Stomach (tissue), 9 donors: ENCODE measurements around the gene TOR1AIP1. TPM values are rescaled to one million over a fixed set of nuclear protein-coding genes. Genes with fewer than 3 reads are reported as not detected.

Source experiments
- DNase-seq, 2 donors: peaks; one replicate each; pipeline versions ENCODE4 v3.0.0 to v3.0.0-alpha.2; 2013 to 2019
- H3K27ac ChIP-seq, 5 donors: fragments of 200-600 bp in 4 of 5; sonication (generic) in 4 of 5; one replicate each; pipeline ENCODE4 v1.5.1; 2013 to 2019; ENCODE audit warnings: mild to moderate bottlenecking in 1 of 5, moderate library complexity in 1 of 5
- H3K27me3 ChIP-seq, 3 donors: fragments of 200-600 bp; sonication (generic); one replicate each; pipeline ENCODE4 v1.5.1; 2017 to 2019; ENCODE audit warnings: mixed run types in 1 of 3
- H3K36me3 ChIP-seq, 4 donors: fragments of 200-600 bp; sonication (generic); 1 replicate in 3 of 4; 2 replicates in 1 of 4; pipeline ENCODE4 v1.5.1; 2016 to 2019
- H3K4me1 ChIP-seq, 4 donors: fragments of 200-600 bp; sonication (generic); one replicate each; pipeline ENCODE4 v1.5.1; 2016 to 2019
- H3K4me3 ChIP-seq, 4 donors: fragments of 200-600 bp; sonication (generic) in 3 of 4; one replicate each; pipeline ENCODE4 v1.5.1; 2016 to 2019; ENCODE audit warnings: mild to moderate bottlenecking in 1 of 4
- H3K9me3 ChIP-seq, 4 donors: fragments of 200-600 bp; sonication (generic); one replicate each; pipeline ENCODE4 v1.5.1; 2016 to 2019
- EP300 ChIP-seq: sonication (generic); formaldehyde crosslinking; IDR thresholded peaks from one replicate; pipeline ENCODE4 v1.6.1; 2017; ENCODE audit warnings: antibody characterized with exemption
- POLR2A ChIP-seq, 4 donors: fragments of 450-650 bp; IDR thresholded peaks; one replicate each; pipeline ENCODE4 v1.6.1; 2016; ENCODE audit warnings: antibody characterized with exemption in 4 of 4, control low read depth in 2 of 4, mild to moderate bottlenecking in 1 of 4, moderate library complexity in 1 of 4
- POLR2AphosphoS5 ChIP-seq, 3 donors: sonication (generic); formaldehyde crosslinking; IDR thresholded peaks; one replicate each; pipeline ENCODE4 v1.6.1; 2016; ENCODE audit warnings: antibody characterized with exemption in 3 of 3
- WGBS, 5 donors: extraction: QIAGEN DNeasy Blood & Tissue Kit in 3 of 5; methylation state at CpG; one replicate each; pipeline versions ENCODE4 v1.1.5 to v1.1.7; 2013 to 2018; 5-methylcytosine and 5-hydroxymethylcytosine counted together
- intact Hi-C: fragments of 100-400 bp; cut with DNase I; formaldehyde crosslinking; loops from one replicate; pipeline ENCODE4 v1.15.1; 2023; ENCODE audit warnings: low total_unique reads
- polyA plus RNA-seq, 3 donors: library from polyadenylated mRNA; stranded (reverse); fragments of 200-250 nt; gene quantifications; one replicate each; pipeline ENCODE4 v1.2.3, GENCODE V29; 2013
- total RNA-seq, 5 donors: library from RNA; depleted of rRNA; stranded (reverse); fragments of >200 nt; gene quantifications; one replicate each; pipeline versions ENCODE4 v1.1.0 to v1.2.3, GENCODE V29; 2014 to 2016
- TF ChIP-seq, protein P1 (sequence below), 7 experiments: fragments of 450-650 bp in 4 of 7; fragments of 200-600 bp in 3 of 7; sonication (generic) in 3 of 7; IDR thresholded peaks; one replicate each; pipeline ENCODE4 v1.5.1; 2016 to 2019; ENCODE audit warnings: antibody characterized with exemption in 7 of 7, control low read depth in 2 of 7, mild to moderate bottlenecking in 1 of 7
- donor health status: healthy with polysubstance abuse.
- donor health status: Bipolar disorder and iron deficiency.
- donor health status: healthy.

Gene TOR1AIP1
- total and polyA plus RNA-seq, 8 donors, result 9.0 to 129 (median 31.2) TPM

DNA sequence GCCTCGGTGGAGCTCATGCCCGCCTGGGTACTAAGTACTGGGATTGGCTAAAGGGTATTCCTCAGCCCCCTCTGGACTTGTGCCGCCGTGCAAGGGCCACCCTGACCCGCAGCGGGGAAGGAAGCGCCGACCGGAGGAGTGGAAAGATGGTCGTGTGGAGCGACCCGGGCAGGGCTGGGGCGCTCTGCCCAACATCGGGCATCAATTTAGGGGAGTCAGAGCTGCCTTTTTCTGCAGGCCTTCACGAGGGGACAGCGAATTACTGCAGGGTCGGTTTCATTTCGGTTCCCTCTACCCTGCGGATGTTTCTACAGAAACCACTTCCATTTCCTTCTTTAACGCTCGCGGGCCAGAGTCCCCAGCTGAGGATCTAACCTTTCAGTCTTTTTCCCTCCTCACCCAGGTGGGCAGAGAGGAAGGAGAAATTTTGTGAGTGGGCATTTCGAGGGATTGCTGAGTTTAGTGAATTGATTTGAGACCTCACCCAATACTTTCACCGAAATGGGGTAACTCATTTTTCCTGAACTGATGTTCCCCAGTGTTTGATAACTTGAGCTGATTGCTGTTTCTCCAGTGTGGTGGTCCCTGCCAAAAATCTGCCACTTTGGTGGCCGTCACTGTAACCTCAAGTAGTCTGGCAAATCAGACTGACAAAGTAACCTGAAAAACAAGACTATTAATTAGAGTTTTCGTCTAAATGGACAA, 1.1 kb downstream of the TOR1AIP1 start:
- peaks cover 0 to 37% (median 31%) of the 10 kb centered on the region in 4 donors for H3K36me3 ChIP-seq
- TF ChIP-seq, protein P1, sequence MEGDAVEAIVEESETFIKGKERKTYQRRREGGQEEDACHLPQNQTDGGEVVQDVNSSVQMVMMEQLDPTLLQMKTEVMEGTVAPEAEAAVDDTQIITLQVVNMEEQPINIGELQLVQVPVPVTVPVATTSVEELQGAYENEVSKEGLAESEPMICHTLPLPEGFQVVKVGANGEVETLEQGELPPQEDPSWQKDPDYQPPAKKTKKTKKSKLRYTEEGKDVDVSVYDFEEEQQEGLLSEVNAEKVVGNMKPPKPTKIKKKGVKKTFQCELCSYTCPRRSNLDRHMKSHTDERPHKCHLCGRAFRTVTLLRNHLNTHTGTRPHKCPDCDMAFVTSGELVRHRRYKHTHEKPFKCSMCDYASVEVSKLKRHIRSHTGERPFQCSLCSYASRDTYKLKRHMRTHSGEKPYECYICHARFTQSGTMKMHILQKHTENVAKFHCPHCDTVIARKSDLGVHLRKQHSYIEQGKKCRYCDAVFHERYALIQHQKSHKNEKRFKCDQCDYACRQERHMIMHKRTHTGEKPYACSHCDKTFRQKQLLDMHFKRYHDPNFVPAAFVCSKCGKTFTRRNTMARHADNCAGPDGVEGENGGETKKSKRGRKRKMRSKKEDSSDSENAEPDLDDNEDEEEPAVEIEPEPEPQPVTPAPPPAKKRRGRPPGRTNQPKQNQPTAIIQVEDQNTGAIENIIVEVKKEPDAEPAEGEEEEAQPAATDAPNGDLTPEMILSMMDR (IDR thresholded peaks at IDR 0.05), result no peak
- TF ChIP-seq POLR2A (IDR thresholded peaks at IDR 0.05) (no peak), POLR2AphosphoS5 (IDR thresholded peaks at IDR 0.05) (no peak), EP300 (no peak)
- H3K4me1 ChIP-seq, result peaks cover 21 to 69% (median 49%) of the 10 kb centered on the region in 4 donors
- H3K27me3 ChIP-seq, result no peaks in the 10 kb centered on the region
- H3K4me3 ChIP-seq, result peak overlapping the region; percentile 80 to 86 (median 83)
- WGBS, 5 donors, result 0 to 1% (median 0%) methylated on average over 19 to 26 of the region's 26 CpGs
- peak overlapping the region; percentile 95 to 100 (median 99) for H3K27ac ChIP-seq
- intact Hi-C loops, result no loop called here
- DNase-seq, result peak; percentile 30 to 35
- no peaks in the 10 kb centered on the region for H3K9me3 ChIP-seq

- Histone ChIP-seq H3K27ac (peak overlapping the region in 4 of 5 donors; percentile 99 to 100 (median 100)), H3K36me3 (peaks cover 0 to 42% (median 32%) of the 10 kb centered on the region in 4 donors), H3K9me3 (no peaks in the 10 kb centered on the region), H3K4me3 (peak overlapping the region; percentile 80 to 86 (median 83)), H3K27me3 (no peaks in the 10 kb centered on the region), H3K4me1 (peaks cover 21 to 70% (median 51%) of the 10 kb centered on the region in 4 donors)
- WGBS, 5 donors, result 7 to 22% (median 13%) methylated on average over 4 of the region's 4 CpGs
- TF ChIP-seq, protein P1 (IDR thresholded peaks at IDR 0.05), result no peak
- TF ChIP-seq POLR2AphosphoS5 (IDR thresholded peaks at IDR 0.05), result no peak
- TF ChIP-seq POLR2A (IDR thresholded peaks at IDR 0.05), result no peak
- no peak for TF ChIP-seq EP300
- intact Hi-C loops, result no loop called here
- DNase-seq, result peak in 1 of 2 donors; percentile 74
Observed at GRCh38 chr1:179883745-179884138, 1.7 kb downstream of the TOR1AIP1 start.

DNA sequence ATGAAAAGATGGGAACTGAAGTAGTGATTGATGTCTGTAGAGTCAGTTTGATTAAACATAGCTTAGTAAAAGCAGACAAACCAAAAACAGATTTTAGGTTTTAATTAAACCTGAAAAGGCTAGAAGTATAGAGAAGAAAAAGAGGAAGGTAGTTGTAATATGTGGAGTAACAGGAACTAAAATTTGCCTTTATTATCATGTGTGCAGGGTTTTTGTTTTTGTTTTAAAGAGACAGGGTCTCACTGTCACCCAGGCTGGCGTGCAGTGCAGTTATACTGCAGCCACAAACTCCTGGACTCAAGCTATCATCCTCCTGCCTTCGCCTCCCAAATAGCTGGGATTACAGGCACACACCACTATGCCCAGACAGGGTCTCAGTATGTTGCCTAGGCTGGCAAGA, 6.0 kb downstream of the TOR1AIP1 start:
- no peak for TF ChIP-seq POLR2A (IDR thresholded peaks at IDR 0.05)
- TF ChIP-seq, protein P1 (IDR thresholded peaks at IDR 0.05), result no peak
- TF ChIP-seq EP300, result no peak
- TF ChIP-seq POLR2AphosphoS5 (IDR thresholded peaks at IDR 0.05), result no peak
- no peak overlapping the region for H3K27ac ChIP-seq
- peaks cover 16 to 68% (median 44%) of the 10 kb centered on the region in 4 donors for H3K4me1 ChIP-seq
- WGBS, 5 donors, result 64 to 82% (median 77%) methylated on average over 2 of the region's 2 CpGs
- no peaks in the 10 kb centered on the region for H3K9me3 ChIP-seq
- peaks cover 19 to 81% (median 73%) of the 10 kb centered on the region in 4 donors for H3K36me3 ChIP-seq
- no peak for DNase-seq
- H3K4me3 ChIP-seq, result no peak overlapping the region
- H3K27me3 ChIP-seq, result no peaks in the 10 kb centered on the region
- intact Hi-C loops, result no loop called here

DNA sequence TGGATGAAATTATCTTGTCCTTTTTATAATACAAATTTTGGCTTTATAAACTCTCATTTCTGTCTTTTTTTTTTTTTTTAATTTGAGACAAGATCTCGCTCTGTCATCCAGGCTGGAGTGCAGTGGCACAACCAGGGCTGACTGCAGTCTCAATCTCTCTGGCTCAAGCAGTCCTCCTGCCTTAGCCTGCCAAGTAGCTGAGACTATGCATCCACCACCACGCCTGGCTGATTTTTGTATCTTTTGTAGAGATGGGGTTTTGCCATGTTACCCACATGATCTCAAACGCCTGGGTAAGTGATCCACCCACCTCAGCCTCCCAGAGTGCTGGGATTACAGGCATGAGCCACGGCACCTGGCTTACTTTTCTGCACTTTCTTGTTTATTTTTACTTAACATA, 7.5 kb downstream of the TOR1AIP1 start:
- no peak for DNase-seq
- no peak for TF ChIP-seq POLR2A (IDR thresholded peaks at IDR 0.05)
- TF ChIP-seq, protein P1 (IDR thresholded peaks at IDR 0.05), result no peak
- no peak for TF ChIP-seq POLR2AphosphoS5 (IDR thresholded peaks at IDR 0.05)
- TF ChIP-seq EP300, result no peak
- Histone ChIP-seq H3K27ac (no peak overlapping the region), H3K36me3 (peaks cover 19 to 94% (median 86%) of the 10 kb centered on the region in 4 donors), H3K4me1 (peaks cover 9 to 53% (median 37%) of the 10 kb centered on the region in 4 donors), H3K27me3 (no peaks in the 10 kb centered on the region), H3K9me3 (no peaks in the 10 kb centered on the region), H3K4me3 (no peak overlapping the region)
- intact Hi-C loops, result no loop called here
- WGBS, 5 donors, result 81 to 94% (median 90%) methylated on average over 4 of the region's 4 CpGs
